ENCODE measurements around the gene SETBP1.

SETBP1 gene

GRCh38 chr18:44949967-44950366 lies 269.3 kb downstream of the SETBP1 start:
- no peak for DNase-seq

GRCh38 chr18:44950685-44951195 lies 270.1 kb downstream of the SETBP1 start:
- no peak for DNase-seq

GRCh38 chr18:44951748-44952147 lies 271.1 kb downstream of the SETBP1 start:
- no peak for DNase-seq

- DNase-seq, result no peak
These were observed 273.6 kb downstream of the SETBP1 start for GRCh38 chr18:44954257-44954656.

GRCh38 chr18:44955825-44956224 lies 275.1 kb downstream of the SETBP1 start:
- DNase-seq, result no peak

- no peak for DNase-seq
These were observed 276.3 kb downstream of the SETBP1 start for GRCh38 chr18:44957025-44957424.

GRCh38 chr18:44957461-44957860 lies 276.8 kb downstream of the SETBP1 start:
- DNase-seq, result no peak

GRCh38 chr18:44958040-44958439 lies 277.4 kb downstream of the SETBP1 start:
- no peak for DNase-seq

GRCh38 chr18:44958455-44958854 lies 277.8 kb downstream of the SETBP1 start:
- no peak for DNase-seq

- DNase-seq, result no peak
These were observed 278.3 kb downstream of the SETBP1 start for GRCh38 chr18:44959013-44959412.

GRCh38 chr18:44960580-44960979 lies 279.9 kb downstream of the SETBP1 start:
- no peak for DNase-seq

- DNase-seq, result no peak
These were observed 280.8 kb downstream of the SETBP1 start for GRCh38 chr18:44961288-44961995.

GRCh38 chr18:44967599-44967998 lies 286.9 kb downstream of the SETBP1 start:
- DNase-seq, result no peak

GRCh38 chr18:44968336-44968735 lies 287.6 kb downstream of the SETBP1 start:
- no peak for DNase-seq

- DNase-seq, result no peak
These were observed 288.6 kb downstream of the SETBP1 start for GRCh38 chr18:44969214-44969795.

GRCh38 chr18:44973282-44973681 lies 292.6 kb downstream of the SETBP1 start:
- no peak for DNase-seq

GRCh38 chr18:44974174-44974573 lies 293.5 kb downstream of the SETBP1 start:
- DNase-seq, result no peak

GRCh38 chr18:44977856-44978255 lies 297.2 kb downstream of the SETBP1 start:
- DNase-seq, result no peak

GRCh38 chr18:44979748-44980147 lies 299.1 kb downstream of the SETBP1 start:
- DNase-seq, result no peak

- DNase-seq, result no peak
These were observed 300.4 kb downstream of the SETBP1 start for GRCh38 chr18:44981121-44981520.

GRCh38 chr18:44986933-44987332 lies 306.2 kb downstream of the SETBP1 start:
- no peak for DNase-seq

- DNase-seq, result no peak
These were observed 306.7 kb downstream of the SETBP1 start for GRCh38 chr18:44987371-44987770.

- DNase-seq, result no peak
These were observed 308.3 kb downstream of the SETBP1 start for GRCh38 chr18:44988821-44989587.

GRCh38 chr18:44996261-44996660 lies 315.6 kb downstream of the SETBP1 start:
- DNase-seq, result no peak
